Fibroblast of villous mesenchyme (primary cell): ENCODE measurements around the gene FCHO2. TPM values are rescaled to one million over a fixed set of nuclear protein-coding genes. Genes with fewer than 3 reads are reported as not detected.
A peak's percentile ranks its signal among the peaks of the same experiment; 100 is the strongest.
"Not testable (repeated sequence)": the region's sequence is repeated elsewhere in the genome, so short reads cannot be mapped to it uniquely, and the experiment has no call there.

Source experiments
- DNase-seq: peaks from one replicate; pipeline ENCODE4 v3.0.0-alpha.2; 2010; ENCODE audit warnings: low read depth
- H3K4me3 ChIP-seq: 2 replicates; pipeline ENCODE4 v1.5.1; 2011; ENCODE audit warnings: low read depth, mild to moderate bottlenecking, low read length
- CTCF ChIP-seq: IDR thresholded peaks from 2 replicates; pipeline ENCODE4 v1.5.1; 2012; ENCODE audit warnings: low read depth, mild to moderate bottlenecking, low read length; ENCODE audit not compliant: insufficient read depth
- total RNA-seq: library from RNA; depleted of rRNA; stranded (reverse); fragments of >200 nt; gene quantifications from 2 replicates; pipeline ENCODE4 v1.2.3, GENCODE V29; 2012

Gene FCHO2
- total RNA-seq, 1 donor: 16.8 TPM

GRCh38 chr5:72991394-72991793 is 35.6 kb downstream of the FCHO2 start:
- no peak for DNase-seq
- TF ChIP-seq CTCF: no peak
- no peak overlapping the region for H3K4me3 ChIP-seq

- TF ChIP-seq CTCF: no peak
- DNase-seq: no peak
- no peak overlapping the region for H3K4me3 ChIP-seq
Measured at GRCh38 chr5:72994578-72994977, 38.7 kb downstream of the FCHO2 start.

- no peak for TF ChIP-seq CTCF
- no peak for DNase-seq
- H3K4me3 ChIP-seq: no peak overlapping the region
Measured at GRCh38 chr5:72996632-72997031, 40.8 kb downstream of the FCHO2 start.

GRCh38 chr5:72999916-73000315 is 44.1 kb downstream of the FCHO2 start:
- no peak for DNase-seq
- TF ChIP-seq CTCF: no peak
- H3K4me3 ChIP-seq: no peak overlapping the region

GRCh38 chr5:73005886-73006285 is 50.0 kb downstream of the FCHO2 start:
- peak; percentile 9 for DNase-seq
- H3K4me3 ChIP-seq: no peak overlapping the region
- no peak for TF ChIP-seq CTCF

GRCh38 chr5:73007051-73007450 is 51.2 kb downstream of the FCHO2 start:
- H3K4me3 ChIP-seq: no peak overlapping the region
- TF ChIP-seq CTCF: no peak
- no peak for DNase-seq

- no peak overlapping the region for H3K4me3 ChIP-seq
- no peak for DNase-seq
- TF ChIP-seq CTCF: no peak
Measured at GRCh38 chr5:73008831-73009230, 53.0 kb downstream of the FCHO2 start.

GRCh38 chr5:73011612-73012011 is 55.8 kb downstream of the FCHO2 start:
- H3K4me3 ChIP-seq, DNase-seq: not testable (repeated sequence)
